ENCODE measurements around the gene TRAPPC12.

The TRAPPC12 gene

GRCh38 chr2:3456125-3456524, 76.6 kb downstream of the TRAPPC12 start:
- DNase-seq (ENCODE audit: low read depth, low spot score) = no peak
- in situ Hi-C loops (cut with HindIII; ENCODE audit: low sequenced_read_pairs) = no loop called here
- no peak overlapping the region for H3K4me3 ChIP-seq (ENCODE audit: low read depth, low read length)
- no peak for TF ChIP-seq CTCF (IDR thresholded peaks at IDR 0.05; ENCODE audit: low read depth, low read length)

GRCh38 chr2:3457524-3458395, 78.3 kb downstream of the TRAPPC12 start:
- no peak for DNase-seq (ENCODE audit: low read depth, low spot score)
- in situ Hi-C loops (cut with HindIII; ENCODE audit: low sequenced_read_pairs) = no loop called here

GRCh38 chr2:3458396-3459184, 79.1 kb downstream of the TRAPPC12 start:
- no peak for DNase-seq (ENCODE audit: low read depth, low spot score)
- no peak overlapping the region for H3K4me3 ChIP-seq (ENCODE audit: low read depth, low read length)
- in situ Hi-C loops (cut with HindIII; ENCODE audit: low sequenced_read_pairs) = no loop called here
- no peak for TF ChIP-seq CTCF (IDR thresholded peaks at IDR 0.05; ENCODE audit: low read depth, low read length)

More at GRCh38 chr2:3457524-3458395, 78.3 kb downstream of the TRAPPC12 start:
- no peak overlapping the region for H3K4me3 ChIP-seq (ENCODE audit: low read depth, low read length)
- TF ChIP-seq CTCF (IDR thresholded peaks at IDR 0.05; ENCODE audit: low read depth, low read length) = no peak

DNA sequence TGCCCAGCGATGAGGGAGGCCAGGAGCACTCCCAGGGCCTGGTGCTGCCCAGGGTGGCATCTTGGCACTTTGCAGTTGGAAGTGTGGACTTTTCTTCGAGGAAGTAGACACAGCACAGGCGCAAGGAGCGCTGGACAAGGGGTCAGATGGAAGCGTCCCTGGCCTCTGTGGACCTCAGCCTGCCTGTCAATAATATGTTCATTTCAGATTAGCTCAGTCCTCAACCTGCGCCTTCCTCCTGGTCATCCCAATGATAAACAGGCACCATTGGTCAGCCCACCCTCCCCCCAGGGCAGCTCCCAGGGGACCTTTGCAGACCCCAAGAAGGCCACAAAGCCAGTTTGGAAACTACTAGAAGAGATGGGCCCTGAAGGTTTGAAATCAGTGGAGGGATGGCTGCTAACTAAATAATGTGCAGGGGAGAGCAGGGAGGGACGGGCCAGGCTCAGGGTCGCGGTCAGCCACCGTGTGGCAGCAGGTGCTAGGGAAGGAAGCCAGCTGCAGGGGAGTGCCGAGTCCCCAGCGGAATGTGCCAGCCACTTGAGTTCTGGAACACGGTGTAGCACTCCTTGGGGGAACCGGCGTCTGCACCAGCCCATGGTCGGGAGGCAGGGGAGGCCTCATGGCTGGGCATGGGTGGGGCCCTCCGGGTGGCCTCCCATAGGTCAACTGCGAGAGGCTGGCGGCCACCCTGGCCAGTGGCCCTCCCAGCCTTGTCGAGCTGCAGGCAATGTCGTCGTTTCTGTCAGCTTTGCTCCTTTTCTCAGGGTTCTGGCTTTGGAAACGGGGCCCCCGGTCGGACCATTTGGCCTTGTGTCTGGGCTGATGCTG, 79.9 kb downstream of the TRAPPC12 start:
- DNase-seq (ENCODE audit: low read depth, low spot score) = no peak
- TF ChIP-seq CTCF (IDR thresholded peaks at IDR 0.05; ENCODE audit: low read depth, low read length) = no peak
- no peak overlapping the region for H3K4me3 ChIP-seq (ENCODE audit: low read depth, low read length)
- in situ Hi-C loops (cut with HindIII; ENCODE audit: low sequenced_read_pairs) = no loop called here

DNA sequence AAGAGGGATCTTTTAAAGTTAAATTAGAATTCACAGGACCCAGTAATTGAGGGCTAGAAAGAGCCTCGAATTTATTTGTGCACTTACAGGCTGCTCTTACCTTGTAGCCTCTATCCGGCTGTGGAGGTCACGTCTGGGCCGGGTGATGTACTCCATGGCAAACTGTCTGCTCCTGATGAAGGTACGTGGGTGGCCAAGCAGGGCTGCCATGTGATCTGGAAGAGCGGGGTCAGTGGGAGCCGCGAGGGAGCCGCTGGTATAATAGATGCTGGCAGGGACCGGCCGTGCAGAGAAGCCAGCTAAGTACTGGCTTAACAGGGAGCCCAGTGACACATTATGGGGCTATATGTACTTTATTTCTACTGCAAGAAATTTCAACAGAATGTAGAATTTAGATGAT, 80.7 kb downstream of the TRAPPC12 start:
- DNase-seq (ENCODE audit: low read depth, low spot score) = no peak
- in situ Hi-C loops (cut with HindIII; ENCODE audit: low sequenced_read_pairs) = no loop called here
- no peak for TF ChIP-seq CTCF (IDR thresholded peaks at IDR 0.05; ENCODE audit: low read depth, low read length)
- no peak overlapping the region for H3K4me3 ChIP-seq (ENCODE audit: low read depth, low read length)

Data from astrocyte of the spinal cord (primary cell).